OCI-LY1 (cell line): ENCODE data around the gene SPTLC3.

Experiments
- EZH2 ChIP-seq: fragments of 200-600 bp; sonication (generic), shearing (Covaris generic); IDR thresholded peaks from 2 replicates; pipeline ENCODE4 v1.8.0; 2017; ENCODE audit warnings: borderline replicate concordance, mixed run types, mild to moderate bottlenecking, antibody characterized with exemption, low read length, moderate library complexity, mixed read lengths
- TF ChIP-seq, protein P1 (sequence below): fragments of 200-600 bp; sonication (generic), shearing (Covaris generic); IDR thresholded peaks from 2 replicates; pipeline ENCODE4 v1.5.1; 2017; ENCODE audit warnings: mild to moderate bottlenecking, antibody characterized with exemption, low read length, moderate library complexity, mixed read lengths

DNA sequence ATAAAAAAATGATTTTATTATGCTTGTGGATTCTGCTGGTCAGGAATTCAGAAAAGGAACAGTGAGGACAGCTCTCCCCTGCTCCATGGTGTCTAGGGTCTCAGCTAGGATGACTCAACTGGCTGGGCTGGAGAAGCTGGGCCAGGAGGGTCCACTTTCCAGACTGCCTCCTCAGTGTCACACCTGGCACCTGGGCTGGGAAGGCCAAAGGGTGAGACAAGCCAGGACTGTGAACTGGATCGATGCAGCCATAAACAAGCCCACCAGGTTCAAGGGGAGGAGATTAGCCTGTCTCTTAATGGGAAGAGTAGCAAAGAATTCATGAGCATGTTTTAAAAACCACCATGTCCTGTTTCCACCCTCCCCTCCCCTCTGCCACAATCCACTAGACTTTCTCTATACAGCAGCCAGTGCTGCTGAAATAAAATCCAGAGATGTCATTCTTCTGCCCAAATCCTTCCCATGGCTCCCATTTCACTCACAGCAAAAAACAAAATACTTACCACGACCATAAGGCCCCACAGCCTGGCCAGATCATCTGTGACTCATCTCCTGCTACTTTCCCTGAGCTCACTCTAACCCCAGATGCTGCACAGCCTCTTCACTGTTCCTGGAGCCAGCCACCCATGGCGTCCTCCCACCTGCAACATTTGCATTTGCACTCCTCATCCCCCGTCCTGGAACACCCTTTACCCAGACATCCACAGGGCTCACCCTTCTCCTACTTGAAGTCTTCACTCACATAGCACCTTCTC lies 13.8 kb downstream of the SPTLC3 start:
- TF ChIP-seq, protein P1, sequence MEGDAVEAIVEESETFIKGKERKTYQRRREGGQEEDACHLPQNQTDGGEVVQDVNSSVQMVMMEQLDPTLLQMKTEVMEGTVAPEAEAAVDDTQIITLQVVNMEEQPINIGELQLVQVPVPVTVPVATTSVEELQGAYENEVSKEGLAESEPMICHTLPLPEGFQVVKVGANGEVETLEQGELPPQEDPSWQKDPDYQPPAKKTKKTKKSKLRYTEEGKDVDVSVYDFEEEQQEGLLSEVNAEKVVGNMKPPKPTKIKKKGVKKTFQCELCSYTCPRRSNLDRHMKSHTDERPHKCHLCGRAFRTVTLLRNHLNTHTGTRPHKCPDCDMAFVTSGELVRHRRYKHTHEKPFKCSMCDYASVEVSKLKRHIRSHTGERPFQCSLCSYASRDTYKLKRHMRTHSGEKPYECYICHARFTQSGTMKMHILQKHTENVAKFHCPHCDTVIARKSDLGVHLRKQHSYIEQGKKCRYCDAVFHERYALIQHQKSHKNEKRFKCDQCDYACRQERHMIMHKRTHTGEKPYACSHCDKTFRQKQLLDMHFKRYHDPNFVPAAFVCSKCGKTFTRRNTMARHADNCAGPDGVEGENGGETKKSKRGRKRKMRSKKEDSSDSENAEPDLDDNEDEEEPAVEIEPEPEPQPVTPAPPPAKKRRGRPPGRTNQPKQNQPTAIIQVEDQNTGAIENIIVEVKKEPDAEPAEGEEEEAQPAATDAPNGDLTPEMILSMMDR: no peak
- TF ChIP-seq EZH2: no peak
